A549 (cell line): Measurements from ENCODE around the gene FUT1. TPM values are rescaled to one million over a fixed set of nuclear protein-coding genes. Genes with fewer than 3 reads are reported as not detected.

Experiments used
- ATAC-seq, 2 experiments: fragments of 200-7000 bp in 1 of 2; fragments of >200 bp in 1 of 2; cut with Nextera tagmentation in 1 of 2; cut with Tn5 transposase in 1 of 2; 3 replicates each; pipeline versions ENCODE4 v1.8.0 to v1.9.1; 2018 to 2020; ENCODE audit warnings: mild to moderate bottlenecking in 1 of 2, moderate library complexity in 1 of 2
- CTCF ChIA-PET: fragments of 300-600 bp; sonication (Branson Sonifier 250); formaldehyde crosslinking; extraction: SDS; loops from one replicate; lab custom pipeline; 2021; ENCODE audit warnings: antibody characterized with exemption, inconsistent platforms; lab: Yijun Ruan, JAX
- POLR2A ChIA-PET: fragments of 350-600 bp; formaldehyde crosslinking; extraction: SDS; loops from one replicate; lab custom pipeline; 2021; ENCODE audit warnings: antibody characterized with exemption, inconsistent platforms; lab: Yijun Ruan, JAX
- DNase-seq, 2 experiments: peaks; one replicate each; pipeline versions ENCODE4 v3.0.0 to v3.0.0-alpha.2; 2011 to 2016; ENCODE audit warnings: low read depth in 1 of 2, low spot score in 1 of 2
- FAIRE-seq: peaks from 2 replicates; lab custom pipeline; 2011; peaks lifted over from hg19 to GRCh38; lab: Jason Lieb, UNC
- H3K27ac ChIP-seq, 2 experiments: fragments of >200 bp; sonication (Bioruptor Twin); formaldehyde crosslinking; 3 replicates each; pipeline ENCODE4 v1.5.1; 2016 to 2017
- H3K4me1 ChIP-seq: fragments of >200 bp; sonication (Bioruptor Twin); formaldehyde crosslinking; 3 replicates; pipeline ENCODE4 v1.6.1; 2016
- H3K4me2 ChIP-seq: fragments of >200 bp; sonication (Bioruptor Twin); formaldehyde crosslinking; 3 replicates; pipeline ENCODE4 v1.6.1; 2016
- H3K4me3 ChIP-seq: fragments of >200 bp; sonication (Bioruptor Twin); formaldehyde crosslinking; 3 replicates; pipeline ENCODE4 v1.5.1; 2016
- H3K9me3 ChIP-seq: fragments of >200 bp; sonication (Bioruptor Twin); formaldehyde crosslinking; 3 replicates; pipeline ENCODE4 v1.6.1; 2016
- EHF ChIP-seq: fragments of 250-450 bp; sonication (Bioruptor Pico); IDR thresholded peaks from 2 replicates; pipeline ENCODE4 v1.5.0; 2020; ENCODE audit warnings: mild to moderate bottlenecking
- EP300 ChIP-seq, 2 experiments: fragments of >200 bp; sonication (Bioruptor Twin); formaldehyde crosslinking; IDR thresholded peaks; 2 replicates in 1 of 2; 3 replicates in 1 of 2; pipeline ENCODE4 v1.6.1; 2016 to 2017
- ESRRA ChIP-seq: fragments of 150-350 bp; IDR thresholded peaks from 2 replicates; pipeline ENCODE4 v1.6.1; 2014; ENCODE audit warnings: mild to moderate bottlenecking, low read length, borderline replicate concordance
- FOSL2 ChIP-seq, 2 experiments: fragments of 450-650 bp in 1 of 2; fragments of >200 bp in 1 of 2; sonication (Bioruptor Twin) in 1 of 2; formaldehyde crosslinking; IDR thresholded peaks; 2 replicates each; pipeline versions ENCODE4 v1.5.0 to v1.6.1; 2016 to 2020; ENCODE audit warnings: mild to moderate bottlenecking in 1 of 2, moderate library complexity in 1 of 2
- FOXS1 ChIP-seq: fragments of 250-450 bp; sonication (Bioruptor Pico); IDR thresholded peaks from 2 replicates; pipeline ENCODE4 v1.5.0; 2020; ENCODE audit warnings: mild to moderate bottlenecking, moderate library complexity
- GATA3 ChIP-seq: IDR thresholded peaks from 2 replicates; pipeline ENCODE4 v1.6.1; 2012; ENCODE audit warnings: borderline replicate concordance
- HDAC2 ChIP-seq: fragments of 200-600 bp; sonication (generic); IDR thresholded peaks from 2 replicates; pipeline ENCODE4 v1.6.1; 2016
- HEYL ChIP-seq: fragments of 250-450 bp; sonication (Bioruptor Pico); IDR thresholded peaks from 2 replicates; pipeline ENCODE4 v1.8.0; 2021; ENCODE audit warnings: mild to moderate bottlenecking, moderate library complexity
- HOXB13 ChIP-seq: fragments of 250-450 bp; sonication (Bioruptor Pico); IDR thresholded peaks from 2 replicates; pipeline ENCODE4 v1.5.0; 2020; ENCODE audit warnings: low read depth, mild to moderate bottlenecking, moderate library complexity
- KDM1A ChIP-seq: fragments of 200-600 bp; sonication (generic); IDR thresholded peaks from 2 replicates; pipeline ENCODE4 v1.6.1; 2016; ENCODE audit warnings: low read depth, mild to moderate bottlenecking
- KDM5A ChIP-seq: fragments of 200-600 bp; sonication (generic); IDR thresholded peaks from 2 replicates; pipeline ENCODE4 v1.6.1; 2016; ENCODE audit warnings: antibody characterized with exemption, mild to moderate bottlenecking
- MAZ ChIP-seq: fragments of 150-350 bp; IDR thresholded peaks from 2 replicates; pipeline ENCODE4 v1.6.1; 2014; ENCODE audit warnings: antibody characterized with exemption, low read depth, low read length, borderline replicate concordance
- MYC ChIP-seq: IDR thresholded peaks from 2 replicates; pipeline ENCODE4 v1.6.1; 2012; ENCODE audit warnings: mild to moderate bottlenecking, inconsistent platforms, low read length, improper control_type of control experiment, borderline replicate concordance
- NPAS2 ChIP-seq: fragments of 250-450 bp; sonication (Bioruptor Pico); IDR thresholded peaks from 2 replicates; pipeline ENCODE4 v1.8.0; 2022; ENCODE audit warnings: mild to moderate bottlenecking, moderate library complexity, borderline replicate concordance
- NR3C1 ChIP-seq: fragments of >200 bp; sonication (Bioruptor Twin); formaldehyde crosslinking; IDR thresholded peaks from 3 replicates; pipeline ENCODE4 v1.6.1; 2017
- PHF8 ChIP-seq: fragments of 200-600 bp; sonication (generic); IDR thresholded peaks from 2 replicates; pipeline ENCODE4 v1.6.1; 2016; ENCODE audit warnings: low read depth, mild to moderate bottlenecking, antibody characterized with exemption, moderate library complexity, borderline replicate concordance
- POLR2A ChIP-seq: IDR thresholded peaks from 2 replicates; pipeline ENCODE4 v1.6.1; 2012; ENCODE audit warnings: mild to moderate bottlenecking, low read length
- POLR2AphosphoS2 ChIP-seq: conservative IDR thresholded peaks from 2 replicates; pipeline ENCODE4 v1.6.1; 2012; ENCODE audit warnings: low read length, improper control_type of control experiment, inconsistent platforms
- RAD21 ChIP-seq, 2 experiments: fragments of >200 bp in 1 of 2; sonication (Bioruptor Twin) in 1 of 2; formaldehyde crosslinking in 1 of 2; IDR thresholded peaks in 1 of 2; conservative IDR thresholded peaks in 1 of 2; 2 replicates in 1 of 2; 3 replicates in 1 of 2; pipeline ENCODE4 v1.6.1; 2012 to 2018; ENCODE audit warnings: inconsistent platforms in 1 of 2
- RNF2 ChIP-seq: fragments of 200-600 bp; sonication (generic); IDR thresholded peaks from 2 replicates; pipeline ENCODE4 v1.6.1; 2016; ENCODE audit warnings: low read depth, mild to moderate bottlenecking, antibody characterized with exemption, moderate library complexity, borderline replicate concordance
- SMC3 ChIP-seq: fragments of >200 bp; sonication (Bioruptor Twin); formaldehyde crosslinking; IDR thresholded peaks from 3 replicates; pipeline ENCODE4 v1.6.1; 2018; ENCODE audit warnings: inconsistent platforms
- TFCP2L1 ChIP-seq: fragments of 250-450 bp; sonication (Bioruptor Pico); IDR thresholded peaks from 2 replicates; pipeline ENCODE4 v1.5.0; 2021; ENCODE audit warnings: mild to moderate bottlenecking
- TP53 ChIP-seq: fragments of 250-450 bp; sonication (Bioruptor Pico); IDR thresholded peaks from 2 replicates; pipeline ENCODE4 v1.5.0; 2021; ENCODE audit warnings: mild to moderate bottlenecking, moderate library complexity
- ZNF302 ChIP-seq: fragments of 250-450 bp; sonication (Bioruptor Pico); IDR thresholded peaks from 2 replicates; pipeline ENCODE4 v1.9.0; 2021; ENCODE audit warnings: inconsistent platforms, mild to moderate bottlenecking, moderate library complexity
- ZSCAN20 ChIP-seq: fragments of 250-450 bp; sonication (Bioruptor Pico); IDR thresholded peaks from 2 replicates; pipeline ENCODE4 v1.8.0; 2022; ENCODE audit warnings: mild to moderate bottlenecking, moderate library complexity
- WGBS: methylation state at CpG from one replicate; pipeline ENCODE4 v1.1.6; 2017; ENCODE audit errors: missing lambda C conversion rate; 5-methylcytosine and 5-hydroxymethylcytosine counted together
- polyA plus RNA-seq, 4 experiments: library from polyadenylated mRNA; depleted of rRNA in 3 of 4; stranded (reverse); fragments of >200 nt; fragmentation: RNase III in 1 of 4; extraction: RNeasy Plus Mini Kit Qiagen cat#74134 plus additional on column Dnase treatment in 1 of 4; gene quantifications; 2 replicates in 3 of 4; 3 replicates in 1 of 4; pipeline ENCODE4 v1.2.3, GENCODE V29; 2011 to 2017
- TF ChIP-seq, protein P1 (sequence below): IDR thresholded peaks from 2 replicates; pipeline ENCODE4 v1.6.1; 2012
- TF ChIP-seq, protein P2 (sequence below): fragments of >200 bp; sonication (Bioruptor Twin); formaldehyde crosslinking; IDR thresholded peaks from 3 replicates; pipeline ENCODE4 v1.6.1; 2016
- TF ChIP-seq, protein P3 (sequence below): fragments of >200 bp; sonication (Bioruptor Twin); formaldehyde crosslinking; IDR thresholded peaks from 2 replicates; pipeline ENCODE4 v1.6.1; 2016
- TF ChIP-seq, protein P4 (sequence below): fragments of 150-350 bp; IDR thresholded peaks from 2 replicates; pipeline ENCODE4 v1.6.1; 2014; ENCODE audit warnings: low read depth, mild to moderate bottlenecking, low read length

FUT1 gene
- polyA plus RNA-seq, 2 of the 4 experiments (the other 2 are of a cell fraction) = 0.13 to 1.5 TPM

DNA sequence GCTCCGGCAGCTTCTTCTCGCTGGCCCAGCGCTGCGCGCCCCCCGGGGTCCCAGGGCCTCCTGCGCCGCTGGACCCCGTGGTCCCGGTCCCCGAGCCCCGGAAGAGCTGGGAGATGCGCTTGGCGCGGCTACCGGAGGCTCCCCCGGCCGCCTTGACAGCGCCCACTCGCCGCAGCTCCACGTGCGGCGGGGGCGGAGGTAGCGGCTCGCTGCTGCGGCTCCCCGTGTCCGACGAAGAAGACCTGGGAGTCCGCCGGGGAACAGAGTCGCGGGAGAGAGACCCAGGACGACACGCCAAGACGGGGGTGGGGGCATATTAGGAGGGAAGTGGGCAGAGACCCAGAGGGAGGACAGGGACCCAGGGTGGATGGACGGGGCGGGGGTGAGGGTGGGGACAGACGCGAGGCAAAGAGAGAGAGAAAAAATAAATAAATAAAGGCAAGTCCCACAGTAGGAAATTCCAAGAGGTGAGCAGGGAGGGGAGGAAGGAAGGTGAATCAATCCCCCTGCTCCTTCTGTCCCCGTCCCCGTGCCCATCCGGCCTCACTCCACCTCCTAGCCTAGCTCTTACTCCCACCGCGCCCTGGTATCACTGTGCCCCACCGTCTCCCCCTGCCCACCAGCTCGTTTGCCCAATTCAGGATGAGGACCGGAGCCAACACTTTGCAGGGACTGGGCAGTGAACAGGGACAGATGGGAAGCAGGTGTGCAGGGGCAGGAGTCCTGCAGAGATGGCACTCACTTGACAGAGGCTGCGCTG, 12.9 kb downstream of the FUT1 start:
- peak overlapping the region; percentile 100 for H3K4me2 ChIP-seq
- DNase-seq (no peak), FAIRE-seq (no peak), ATAC-seq (no peak)
- ChIA-PET POLR2A (interaction anchor here (0.6 to 2.0 kb wide), 6 partner anchors 19 to 99 kb away, joined by 3 to 15 read pairs (median 4); partner anchors contain the start of gene CA11), CTCF (interaction anchor here (0.6 to 5.4 kb wide), 44 partner anchors 7 to 358 kb away, joined by 3 to 69 read pairs (median 5); partner anchors contain the start of genes CA11, FUT2 and IZUMO1)
- H3K27ac ChIP-seq = peak overlapping the region; percentile 82 to 89
- H3K4me3 ChIP-seq = peak overlapping the region; percentile 59
- H3K4me1 ChIP-seq = peaks cover 16% of the 10 kb centered on the region
- TF ChIP-seq HEYL (CRISPR knock-in tag) (no peak), EHF (CRISPR knock-in tag) (no peak), TP53 (CRISPR knock-in tag) (no peak), HDAC2 (no peak), GATA3 (no peak), ZNF302 (CRISPR knock-in tag) (no peak), TFCP2L1 (CRISPR knock-in tag) (no peak), PHF8 (0 out of 2 replicates have a peak, but pooled peaks have one; percentile 27), MAZ (no peak), ESRRA (no peak), NR3C1 (no peak), FOXS1 (CRISPR knock-in tag) (no peak), HOXB13 (CRISPR knock-in tag) (no peak), POLR2AphosphoS2 (no peak)
- TF ChIP-seq, protein P1, sequence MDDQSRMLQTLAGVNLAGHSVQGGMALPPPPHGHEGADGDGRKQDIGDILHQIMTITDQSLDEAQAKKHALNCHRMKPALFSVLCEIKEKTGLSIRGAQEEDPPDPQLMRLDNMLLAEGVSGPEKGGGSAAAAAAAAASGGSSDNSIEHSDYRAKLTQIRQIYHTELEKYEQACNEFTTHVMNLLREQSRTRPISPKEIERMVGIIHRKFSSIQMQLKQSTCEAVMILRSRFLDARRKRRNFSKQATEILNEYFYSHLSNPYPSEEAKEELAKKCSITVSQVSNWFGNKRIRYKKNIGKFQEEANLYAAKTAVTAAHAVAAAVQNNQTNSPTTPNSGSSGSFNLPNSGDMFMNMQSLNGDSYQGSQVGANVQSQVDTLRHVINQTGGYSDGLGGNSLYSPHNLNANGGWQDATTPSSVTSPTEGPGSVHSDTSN = no peak
- TF ChIP-seq, protein P2, sequence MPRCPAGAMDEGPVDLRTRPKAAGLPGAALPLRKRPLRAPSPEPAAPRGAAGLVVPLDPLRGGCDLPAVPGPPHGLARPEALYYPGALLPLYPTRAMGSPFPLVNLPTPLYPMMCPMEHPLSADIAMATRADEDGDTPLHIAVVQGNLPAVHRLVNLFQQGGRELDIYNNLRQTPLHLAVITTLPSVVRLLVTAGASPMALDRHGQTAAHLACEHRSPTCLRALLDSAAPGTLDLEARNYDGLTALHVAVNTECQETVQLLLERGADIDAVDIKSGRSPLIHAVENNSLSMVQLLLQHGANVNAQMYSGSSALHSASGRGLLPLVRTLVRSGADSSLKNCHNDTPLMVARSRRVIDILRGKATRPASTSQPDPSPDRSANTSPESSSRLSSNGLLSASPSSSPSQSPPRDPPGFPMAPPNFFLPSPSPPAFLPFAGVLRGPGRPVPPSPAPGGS = 0 out of 3 replicates have a peak, but pooled peaks have one; percentile 14
- TF ChIP-seq, protein P3, sequence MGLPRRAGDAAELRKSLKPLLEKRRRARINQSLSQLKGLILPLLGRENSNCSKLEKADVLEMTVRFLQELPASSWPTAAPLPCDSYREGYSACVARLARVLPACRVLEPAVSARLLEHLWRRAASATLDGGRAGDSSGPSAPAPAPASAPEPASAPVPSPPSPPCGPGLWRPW = no peak
- WGBS = 49% methylated on average over 26 of the region's 51 CpGs
- H3K9me3 ChIP-seq = no peaks in the 10 kb centered on the region

DNA sequence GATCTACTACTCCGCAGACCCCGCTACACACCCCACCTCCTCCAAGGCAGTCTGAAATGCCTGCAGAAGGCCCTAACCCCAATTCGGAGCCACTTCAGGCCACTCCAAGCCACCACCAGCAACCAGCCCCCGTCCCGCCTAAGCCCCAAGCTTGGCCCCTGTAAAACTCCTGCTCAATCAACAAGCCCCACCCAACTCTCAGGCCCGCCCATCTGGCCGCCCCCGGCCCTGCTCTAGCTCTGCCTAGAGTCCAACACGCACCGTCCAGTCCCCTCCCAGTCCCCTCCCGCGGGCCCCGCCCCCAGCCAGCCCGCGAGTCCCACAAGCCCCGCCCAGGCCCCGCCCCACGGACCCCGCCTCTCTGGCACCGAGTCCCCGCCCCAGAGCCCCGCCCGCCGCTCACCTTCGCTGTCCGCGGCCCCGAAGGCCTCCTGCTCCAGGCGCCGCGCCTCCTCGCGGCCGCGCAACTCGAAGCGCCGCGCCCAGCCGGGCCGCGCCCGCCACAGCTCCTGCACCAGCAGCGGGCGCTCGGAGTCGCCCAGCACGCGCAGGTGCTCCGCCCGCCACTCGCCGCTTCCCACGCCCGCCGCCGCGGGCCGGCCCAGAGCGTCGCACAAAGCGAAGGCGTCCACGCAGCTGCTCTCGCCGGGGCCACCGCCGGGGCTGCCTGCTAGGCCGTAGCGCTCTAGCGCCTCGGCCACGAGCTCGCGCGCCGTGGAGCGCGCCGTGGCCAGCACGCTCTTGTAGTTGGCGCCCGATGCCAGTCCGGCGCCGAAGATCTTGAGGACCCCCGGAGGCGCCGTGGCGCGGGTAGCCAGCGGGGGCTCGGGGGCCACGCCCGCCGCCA, 13.7 kb downstream of the FUT1 start:
- ChIA-PET CTCF (interaction anchor here (0.6 to 5.4 kb wide), 49 partner anchors 8 to 359 kb away, joined by 3 to 69 read pairs (median 5); partner anchors contain the start of genes CA11, FUT2, IZUMO1 and PPP1R15A), POLR2A (interaction anchor here (0.6 to 2.0 kb wide), 12 partner anchors 14 to 255 kb away, joined by 3 to 15 read pairs (median 4); partner anchors contain the start of genes CA11, GYS1, PPP1R15A and RUVBL2)
- H3K4me1 ChIP-seq = peaks cover 16% of the 10 kb centered on the region
- H3K4me3 ChIP-seq = peak overlapping the region; percentile 59
- peak overlapping the region; percentile 82 to 89 for H3K27ac ChIP-seq
- ATAC-seq (peak; percentile 80 to 85), DNase-seq (peak; percentile 87 to 95), FAIRE-seq (no peak)
- no peaks in the 10 kb centered on the region for H3K9me3 ChIP-seq
- H3K4me2 ChIP-seq = peak overlapping the region; percentile 100
- 10% methylated on average over 24 of the region's 96 CpGs for WGBS
- TF ChIP-seq RAD21 (conservative IDR thresholded peaks at IDR 0.05 in 1 of 2, IDR thresholded peaks at IDR 0.05 in 1 of 2) (peak; percentile 34 to 81; a peak in 4 of 5 replicates), ZSCAN20 (CRISPR knock-in tag) (no peak), TP53 (CRISPR knock-in tag) (peak; percentile 65; the same call in 1 of the 2 replicates), ZNF302 (CRISPR knock-in tag) (no peak), MYC (peak; percentile 66; the same call in 1 of the 2 replicates), SMC3 (peak; percentile 96), POLR2A (peak; percentile 64), NPAS2 (peak; percentile 71; the same call in 1 of the 2 replicates), KDM1A (no peak), HDAC2 (no peak), EP300 (IDR thresholded peaks at IDR 0.05) (no peak), RNF2 (no peak), FOSL2 (IDR thresholded peaks at IDR 0.05) (no peak), FOSL2 (CRISPR knock-in tag; IDR thresholded peaks at IDR 0.05) (no peak), KDM5A (no peak)
- TF ChIP-seq, protein P2 = peak; percentile 72; the same call in 2 of the 3 replicates
- TF ChIP-seq, protein P4, sequence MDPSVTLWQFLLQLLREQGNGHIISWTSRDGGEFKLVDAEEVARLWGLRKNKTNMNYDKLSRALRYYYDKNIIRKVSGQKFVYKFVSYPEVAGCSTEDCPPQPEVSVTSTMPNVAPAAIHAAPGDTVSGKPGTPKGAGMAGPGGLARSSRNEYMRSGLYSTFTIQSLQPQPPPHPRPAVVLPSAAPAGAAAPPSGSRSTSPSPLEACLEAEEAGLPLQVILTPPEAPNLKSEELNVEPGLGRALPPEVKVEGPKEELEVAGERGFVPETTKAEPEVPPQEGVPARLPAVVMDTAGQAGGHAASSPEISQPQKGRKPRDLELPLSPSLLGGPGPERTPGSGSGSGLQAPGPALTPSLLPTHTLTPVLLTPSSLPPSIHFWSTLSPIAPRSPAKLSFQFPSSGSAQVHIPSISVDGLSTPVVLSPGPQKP = no peak
